Fibroblast of villous mesenchyme (primary cell): ENCODE results near the gene NKAIN2. TPM values are rescaled to one million over a fixed set of nuclear protein-coding genes. Genes with fewer than 3 reads are reported as not detected.

Experiments used
- DNase-seq: peaks from one replicate; pipeline ENCODE4 v3.0.0-alpha.2; 2010; ENCODE audit warnings: low read depth
- H3K4me3 ChIP-seq: 2 replicates; pipeline ENCODE4 v1.5.1; 2011; ENCODE audit warnings: low read depth, mild to moderate bottlenecking, low read length
- total RNA-seq: library from RNA; depleted of rRNA; stranded (reverse); fragments of >200 nt; gene quantifications from 2 replicates; pipeline ENCODE4 v1.2.3, GENCODE V29; 2012
- TF ChIP-seq, protein P1 (sequence below): IDR thresholded peaks from 2 replicates; pipeline ENCODE4 v1.5.1; 2012; ENCODE audit warnings: low read depth, mild to moderate bottlenecking, low read length; ENCODE audit not compliant: insufficient read depth

The NKAIN2 gene
- total RNA-seq, 1 donor = not detected

DNA sequence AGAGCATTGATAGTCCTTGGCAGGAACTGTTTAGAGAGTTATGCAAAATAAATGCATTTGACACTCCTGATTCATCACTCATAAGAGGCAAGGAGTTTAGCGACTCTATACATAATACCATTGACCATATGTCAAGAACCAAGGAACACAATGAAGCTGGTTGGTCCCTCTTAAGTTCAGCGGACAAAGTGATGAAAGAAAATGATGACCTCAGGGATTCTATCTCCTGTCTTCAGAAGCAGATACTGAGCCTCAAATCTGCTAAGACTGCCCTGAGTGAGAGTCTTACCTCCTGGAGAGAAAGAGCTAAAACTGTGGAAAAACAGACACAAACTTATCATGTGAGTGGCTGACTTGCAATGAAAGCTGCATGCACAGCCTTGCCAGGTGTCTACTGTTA lies 9.5 kb upstream of the NKAIN2 start:
- no peak for DNase-seq
- TF ChIP-seq, protein P1, sequence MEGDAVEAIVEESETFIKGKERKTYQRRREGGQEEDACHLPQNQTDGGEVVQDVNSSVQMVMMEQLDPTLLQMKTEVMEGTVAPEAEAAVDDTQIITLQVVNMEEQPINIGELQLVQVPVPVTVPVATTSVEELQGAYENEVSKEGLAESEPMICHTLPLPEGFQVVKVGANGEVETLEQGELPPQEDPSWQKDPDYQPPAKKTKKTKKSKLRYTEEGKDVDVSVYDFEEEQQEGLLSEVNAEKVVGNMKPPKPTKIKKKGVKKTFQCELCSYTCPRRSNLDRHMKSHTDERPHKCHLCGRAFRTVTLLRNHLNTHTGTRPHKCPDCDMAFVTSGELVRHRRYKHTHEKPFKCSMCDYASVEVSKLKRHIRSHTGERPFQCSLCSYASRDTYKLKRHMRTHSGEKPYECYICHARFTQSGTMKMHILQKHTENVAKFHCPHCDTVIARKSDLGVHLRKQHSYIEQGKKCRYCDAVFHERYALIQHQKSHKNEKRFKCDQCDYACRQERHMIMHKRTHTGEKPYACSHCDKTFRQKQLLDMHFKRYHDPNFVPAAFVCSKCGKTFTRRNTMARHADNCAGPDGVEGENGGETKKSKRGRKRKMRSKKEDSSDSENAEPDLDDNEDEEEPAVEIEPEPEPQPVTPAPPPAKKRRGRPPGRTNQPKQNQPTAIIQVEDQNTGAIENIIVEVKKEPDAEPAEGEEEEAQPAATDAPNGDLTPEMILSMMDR = no peak
- no peak overlapping the region for H3K4me3 ChIP-seq

DNA sequence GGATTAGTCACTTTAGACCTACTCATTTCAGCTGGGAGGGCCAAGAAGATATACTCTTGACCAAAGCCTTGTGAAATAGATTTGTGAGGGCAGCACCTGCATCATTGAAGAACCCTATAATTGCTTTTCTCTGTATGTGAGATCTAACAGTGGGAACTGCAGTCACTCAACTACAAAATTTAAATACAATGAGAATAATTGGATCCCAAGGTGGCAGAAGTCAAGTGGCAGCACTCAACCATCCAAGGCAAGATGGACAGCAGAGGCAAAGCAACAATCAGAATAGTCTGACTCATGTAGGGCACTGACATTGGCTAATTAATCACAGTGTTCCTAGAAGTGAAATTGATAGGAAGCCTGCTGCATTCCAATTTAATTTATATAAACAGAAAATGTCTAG lies 8.9 kb upstream of the NKAIN2 start:
- TF ChIP-seq, protein P1 = no peak

DNA sequence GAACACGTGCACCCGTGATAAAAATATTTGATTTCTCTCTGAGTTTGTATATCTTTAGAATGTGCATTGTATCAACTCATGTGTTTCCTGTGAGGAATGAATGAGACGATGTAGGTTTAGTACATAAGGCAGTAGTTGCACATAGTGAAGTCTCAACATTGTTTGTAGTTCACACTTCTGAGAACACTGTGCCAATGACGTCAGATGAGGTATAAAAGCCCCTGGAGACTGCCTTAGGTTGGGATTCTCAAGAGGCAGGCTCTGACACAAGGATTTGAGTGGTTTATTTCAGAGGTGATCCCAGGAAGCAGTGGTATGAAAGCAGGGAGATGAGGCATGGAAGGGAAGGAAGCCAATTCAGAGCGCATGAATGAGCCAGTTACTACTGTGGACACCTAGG lies 2.6 kb upstream of the NKAIN2 start:
- H3K4me3 ChIP-seq = no peak overlapping the region
- no peak for DNase-seq
- TF ChIP-seq, protein P1 = no peak

More for the DNA sequence above, 8.9 kb upstream of the NKAIN2 start:
- no peak for DNase-seq
- no peak overlapping the region for H3K4me3 ChIP-seq

DNA sequence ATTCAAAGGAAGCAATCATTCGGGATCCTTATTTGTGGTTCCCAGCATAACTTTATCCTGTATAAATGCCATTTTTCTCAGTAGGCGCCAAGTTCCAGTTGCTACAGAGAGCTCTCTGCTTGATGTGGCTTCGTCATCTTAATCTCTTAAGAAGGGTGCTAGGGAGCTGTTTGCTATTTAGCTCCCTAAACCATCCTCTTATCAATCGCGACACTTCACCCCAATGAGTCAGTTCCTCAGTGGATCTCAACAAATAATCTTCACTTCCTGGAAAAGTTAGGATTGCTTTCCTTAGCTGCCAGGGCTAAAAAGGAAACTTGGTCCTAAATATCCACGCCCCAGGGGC lies 1.3 kb upstream of the NKAIN2 start:
- no peak for DNase-seq
- H3K4me3 ChIP-seq = no peak overlapping the region
- TF ChIP-seq, protein P1 = no peak

DNA sequence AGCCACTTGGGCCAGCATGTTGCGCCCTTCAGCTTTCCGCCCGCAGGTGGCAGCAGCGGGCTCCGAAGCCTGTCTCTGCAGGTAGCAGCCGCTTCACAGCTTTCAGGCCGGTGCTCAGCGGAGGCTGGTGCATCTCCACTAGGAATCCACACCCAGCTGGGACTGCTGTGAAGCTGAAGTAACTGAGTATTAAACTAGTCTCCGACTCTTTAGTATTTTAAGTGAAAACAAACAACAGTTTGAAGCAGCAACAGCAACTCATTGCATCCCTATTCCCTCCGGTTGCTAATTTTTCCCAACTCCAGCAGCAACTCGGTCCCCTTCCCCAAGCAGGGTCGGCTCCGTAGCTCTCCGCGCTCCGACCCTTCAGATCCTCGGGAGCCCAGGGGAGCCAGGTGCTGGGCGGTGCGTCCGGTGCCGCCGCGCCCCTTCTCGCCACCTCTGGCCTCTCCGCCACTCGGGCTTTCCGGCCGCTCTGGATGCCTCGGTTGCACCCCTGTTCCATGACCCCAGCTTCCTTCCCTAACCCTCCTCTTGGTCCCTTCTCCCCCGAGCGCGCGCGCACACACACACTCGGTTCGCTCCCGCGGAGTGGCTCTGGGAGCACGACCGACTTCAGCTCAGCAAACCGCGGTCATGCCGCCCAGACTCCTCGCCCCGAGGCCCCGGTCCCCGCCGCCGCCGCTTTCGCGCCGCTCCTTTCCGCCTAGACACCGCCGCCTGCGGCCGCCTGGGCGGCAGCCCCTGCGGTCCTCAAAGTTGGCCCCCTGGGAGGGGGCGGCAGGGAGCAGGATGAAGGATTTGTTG lies 765 bp upstream of the NKAIN2 start:
- TF ChIP-seq, protein P1 = peak; percentile 91
- peak; percentile 65 for DNase-seq
- H3K4me3 ChIP-seq = peak overlapping the region; percentile 38

DNA sequence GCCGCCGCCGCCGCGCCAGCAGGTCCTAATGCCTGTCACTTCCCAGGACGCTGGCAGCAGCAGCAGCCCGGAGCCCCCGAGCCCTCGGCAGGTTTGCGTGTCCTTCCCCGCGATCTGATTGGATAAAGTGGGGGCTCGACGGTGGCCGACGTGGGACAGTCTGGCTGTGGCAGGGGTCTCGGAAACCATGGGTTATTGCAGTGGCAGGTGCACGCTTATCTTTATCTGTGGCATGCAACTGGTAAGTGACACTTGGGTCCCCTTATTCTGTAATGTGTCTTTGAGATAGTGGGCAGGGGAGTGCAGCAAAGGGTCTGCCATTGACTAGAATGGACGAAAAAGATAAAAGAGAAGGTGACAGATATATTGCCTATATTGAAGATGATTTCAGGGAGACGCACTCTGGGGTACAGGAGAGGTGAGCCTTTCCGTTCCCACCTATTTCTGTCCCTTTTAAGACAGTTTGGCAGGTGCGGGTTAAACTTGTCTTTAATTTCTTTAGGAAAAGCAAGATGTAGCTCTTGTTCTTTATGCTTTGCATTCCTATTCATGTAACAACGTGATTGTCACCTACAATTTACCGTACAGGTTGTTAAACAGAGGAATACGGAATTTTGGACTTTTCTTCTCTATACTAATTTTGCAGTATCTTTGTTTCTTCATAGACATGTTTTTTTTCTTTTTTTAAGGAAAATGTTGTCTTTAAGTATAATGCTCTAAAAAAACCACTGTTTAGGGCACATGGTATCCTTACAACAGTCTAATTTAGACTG lies 535 bp downstream of the NKAIN2 start:
- DNase-seq = no peak
- H3K4me3 ChIP-seq = no peak overlapping the region

More for the DNA sequence above, 535 bp downstream of the NKAIN2 start:
- TF ChIP-seq, protein P1 = no peak
